SIG-M5 treated with dmso at 0.1 percent for 504 hours (cell line): ENCODE results near the gene POLE.

Source experiments
- DNase-seq: peaks from one replicate; lab custom pipeline; 2025; ENCODE audit not compliant: unreplicated experiment; lab: John Stamatoyannopoulos, UW

Gene POLE

DNA sequence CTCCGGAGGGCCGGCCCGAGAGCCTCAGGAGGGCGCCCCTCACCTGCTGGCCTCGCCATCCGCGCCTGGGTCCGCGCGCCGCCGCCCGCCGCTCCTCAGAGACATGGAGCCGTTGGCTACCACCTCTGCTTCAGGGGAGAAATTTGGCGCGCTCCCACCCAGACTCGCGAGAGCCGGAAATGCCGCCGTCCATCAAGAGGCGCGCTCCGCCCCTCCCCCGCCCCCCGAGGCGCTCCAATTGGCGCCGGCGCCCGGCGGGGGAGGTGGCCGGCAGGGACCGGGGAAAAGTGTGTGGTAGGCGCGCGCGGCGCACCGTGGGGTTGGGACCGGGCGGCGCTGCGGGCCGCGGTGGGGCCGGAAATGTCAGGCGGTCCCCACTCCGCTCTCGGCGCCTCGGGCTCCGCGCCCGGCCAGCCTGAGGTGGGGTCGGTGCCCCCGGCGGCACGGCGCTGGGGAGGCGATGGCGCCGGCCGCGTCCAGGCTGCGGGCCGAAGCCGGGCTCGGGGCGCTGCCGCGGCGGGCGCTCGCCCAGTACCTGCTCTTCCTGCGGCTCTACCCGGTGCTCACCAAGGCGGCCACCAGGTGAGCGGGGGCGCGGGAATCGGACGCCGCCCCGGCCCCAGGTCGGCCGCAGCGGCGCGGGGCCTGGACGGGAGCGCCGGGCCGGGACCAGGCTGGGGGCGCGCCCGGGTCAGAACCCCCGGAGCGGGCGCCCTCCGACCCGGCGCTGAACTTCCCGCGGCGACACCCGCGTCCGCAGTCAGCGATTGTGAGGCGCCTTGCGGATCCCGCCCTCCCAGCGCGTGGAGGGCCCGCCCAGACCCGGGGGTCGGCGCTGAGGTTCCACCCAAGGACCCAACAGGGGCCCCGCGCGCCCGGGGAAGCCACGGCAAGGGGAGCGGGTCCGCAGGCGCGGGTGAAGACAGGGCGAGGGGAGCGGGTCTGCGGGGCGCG lies at the start of gene POLE, which contains the start of gene PXMP2:
POLE (minus strand) TSS at position 132 of the 954 bp plus-strand sequence; CDS start at position 105, 27 bp downstream.
PXMP2 (plus strand) TSS at position 377 of the 954 bp plus-strand sequence; CDS start at position 461, 84 bp downstream.
- peak; percentile 94 for DNase-seq

DNA sequence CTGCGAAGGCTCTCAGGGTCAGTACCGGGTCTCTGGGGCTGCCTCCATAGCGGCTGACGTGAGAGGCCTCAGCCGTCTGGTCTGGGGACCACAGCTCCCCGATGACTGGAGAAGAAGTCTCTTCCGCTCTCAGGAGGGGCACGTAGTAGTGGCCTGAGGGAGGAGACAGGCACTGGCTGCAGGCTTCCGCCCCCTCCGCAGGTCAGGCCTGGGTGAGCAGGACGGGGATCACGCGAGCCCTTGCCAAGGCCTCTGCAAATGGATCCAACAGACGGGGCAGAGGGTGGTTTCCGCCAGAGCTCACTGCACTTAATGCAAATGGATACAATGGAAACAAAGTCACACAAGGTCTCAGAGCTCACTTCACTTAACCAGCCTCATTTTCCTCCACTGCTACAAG lies 49.8 kb upstream of the POLE start:
- no peak for DNase-seq

DNA sequence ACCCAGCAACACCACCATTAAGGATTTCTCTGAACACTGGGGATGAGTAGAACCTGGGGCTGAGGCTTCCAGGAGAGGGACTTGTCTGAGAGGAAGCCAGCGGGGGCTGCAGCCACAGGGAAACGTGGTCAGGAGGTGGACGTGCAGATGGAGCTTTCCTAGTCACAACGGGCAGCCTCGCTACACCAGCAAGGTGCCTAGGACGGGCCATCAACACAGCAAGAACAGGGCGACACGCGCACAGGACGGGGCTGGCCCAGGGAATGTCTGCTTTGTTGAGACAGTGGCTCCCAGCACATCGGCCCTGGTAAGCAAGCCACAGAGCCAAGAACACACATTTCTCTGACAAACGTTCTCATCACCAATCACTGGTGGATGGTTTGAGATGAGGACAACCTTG lies 49.2 kb upstream of the POLE start:
- DNase-seq = no peak

- no peak for DNase-seq
These were observed 48.4 kb upstream of the POLE start for GRCh38 chr12:132735496-132735895.

DNA sequence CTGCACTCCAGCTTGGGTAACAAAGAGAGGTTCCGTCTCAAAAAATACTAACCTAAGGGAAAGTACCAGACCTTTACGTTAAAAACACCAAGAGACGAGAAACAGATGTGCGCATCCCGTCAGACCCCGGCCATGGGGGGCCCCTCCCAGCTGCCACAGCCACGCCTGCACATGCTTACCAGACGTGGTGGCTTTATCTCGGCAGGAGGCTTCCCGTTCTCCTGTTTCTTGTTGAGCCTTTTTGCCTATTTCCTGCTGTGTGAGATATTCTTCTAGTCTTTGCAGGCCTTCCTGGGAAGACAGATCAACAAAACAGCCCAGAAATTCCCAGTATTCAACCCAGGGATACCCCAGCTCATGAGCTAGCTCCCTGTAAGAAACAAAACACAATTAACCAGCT lies 47.1 kb upstream of the POLE start:
- DNase-seq = no peak

DNA sequence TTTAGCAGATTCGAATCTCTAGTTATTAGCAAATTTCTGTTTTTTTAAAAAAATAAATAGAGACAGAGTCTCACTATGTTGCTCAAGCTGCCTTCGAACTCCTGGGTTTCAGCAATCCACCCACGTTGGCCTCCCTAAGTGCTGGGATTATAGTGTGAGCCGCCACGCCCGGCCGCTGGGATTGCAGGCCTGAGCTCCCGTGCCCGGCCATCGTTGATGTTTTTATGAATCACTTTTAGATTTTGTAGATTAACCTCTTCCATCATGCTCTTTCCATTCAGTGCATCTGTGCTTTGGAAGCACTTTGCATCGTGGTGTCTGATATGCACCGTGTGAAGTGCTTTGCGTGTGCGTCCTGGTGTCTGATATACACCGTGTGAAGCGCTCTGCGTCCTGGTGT lies 44.4 kb upstream of the POLE start:
- no peak for DNase-seq

DNA sequence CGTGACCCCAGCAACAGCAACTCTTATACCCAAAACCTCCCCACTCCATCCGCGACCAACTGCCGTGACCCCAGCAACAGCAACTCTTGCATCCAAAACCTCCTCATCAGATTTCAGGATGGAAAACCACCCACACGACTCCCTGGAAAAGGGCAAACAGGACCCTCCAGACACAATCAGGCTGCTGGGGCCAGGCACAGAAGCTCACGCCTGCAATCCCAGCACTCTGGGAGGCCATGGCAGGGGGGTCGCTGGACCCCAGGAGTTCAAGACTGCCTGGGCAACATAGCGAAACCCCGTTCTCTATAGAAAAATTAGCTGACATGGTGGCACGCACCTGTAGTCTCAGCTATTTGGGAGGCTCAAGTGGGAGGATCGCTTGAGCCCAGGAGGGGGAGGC lies 43.2 kb upstream of the POLE start:
- no peak for DNase-seq

GRCh38 chr12:132729541-132730320 lies 42.6 kb upstream of the POLE start:
- DNase-seq = no peak

GRCh38 chr12:132728502-132728901 lies 41.4 kb upstream of the POLE start:
- no peak for DNase-seq

DNA sequence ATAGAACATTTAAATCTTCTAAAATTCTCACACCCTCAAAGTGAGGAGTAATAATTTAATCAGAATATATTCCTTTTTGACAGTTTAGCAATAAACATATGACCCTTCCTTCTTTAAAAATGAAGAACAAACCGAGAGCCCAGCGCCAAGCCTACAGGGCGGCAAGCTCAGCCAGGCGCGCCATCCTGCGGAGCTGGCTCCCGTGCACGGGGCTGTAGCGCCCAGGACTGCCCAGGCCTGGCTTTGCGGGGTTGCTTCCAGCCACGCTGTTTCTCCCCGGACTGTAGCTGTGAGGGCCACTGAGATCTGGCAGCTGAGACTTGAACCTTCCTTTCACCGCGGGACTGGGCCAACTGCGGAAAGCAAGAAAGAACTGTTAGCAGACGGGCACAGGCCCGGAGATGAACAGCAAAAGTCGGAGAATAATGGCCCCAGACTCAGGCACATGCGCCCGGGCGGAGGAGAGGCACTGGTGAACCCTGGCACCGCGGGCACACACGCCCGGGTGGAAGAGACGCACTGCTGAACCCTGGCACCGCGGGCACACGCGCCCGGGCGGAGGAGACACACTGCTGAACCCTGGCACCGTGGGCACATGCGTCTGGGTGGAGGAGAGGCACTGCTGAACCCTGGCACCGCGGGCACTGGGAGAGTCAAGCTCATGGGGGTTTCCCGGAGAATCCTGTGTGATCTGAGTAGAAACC lies 40.1 kb upstream of the POLE start:
- no peak for DNase-seq

- no peak for DNase-seq
These were observed 39.2 kb upstream of the POLE start for GRCh38 chr12:132726386-132726785.

- no peak for DNase-seq
These were observed 37.5 kb upstream of the POLE start for GRCh38 chr12:132724506-132725241.

- no peak for DNase-seq
These were observed 36.6 kb upstream of the POLE start for GRCh38 chr12:132723764-132724140.

- DNase-seq = no peak
These were observed 36.0 kb upstream of the POLE start for GRCh38 chr12:132723015-132723763.

- no peak for DNase-seq
These were observed 33.6 kb upstream of the POLE start for GRCh38 chr12:132720606-132721345.

GRCh38 chr12:132719954-132720324 lies 32.8 kb upstream of the POLE start:
- no peak for DNase-seq

DNA sequence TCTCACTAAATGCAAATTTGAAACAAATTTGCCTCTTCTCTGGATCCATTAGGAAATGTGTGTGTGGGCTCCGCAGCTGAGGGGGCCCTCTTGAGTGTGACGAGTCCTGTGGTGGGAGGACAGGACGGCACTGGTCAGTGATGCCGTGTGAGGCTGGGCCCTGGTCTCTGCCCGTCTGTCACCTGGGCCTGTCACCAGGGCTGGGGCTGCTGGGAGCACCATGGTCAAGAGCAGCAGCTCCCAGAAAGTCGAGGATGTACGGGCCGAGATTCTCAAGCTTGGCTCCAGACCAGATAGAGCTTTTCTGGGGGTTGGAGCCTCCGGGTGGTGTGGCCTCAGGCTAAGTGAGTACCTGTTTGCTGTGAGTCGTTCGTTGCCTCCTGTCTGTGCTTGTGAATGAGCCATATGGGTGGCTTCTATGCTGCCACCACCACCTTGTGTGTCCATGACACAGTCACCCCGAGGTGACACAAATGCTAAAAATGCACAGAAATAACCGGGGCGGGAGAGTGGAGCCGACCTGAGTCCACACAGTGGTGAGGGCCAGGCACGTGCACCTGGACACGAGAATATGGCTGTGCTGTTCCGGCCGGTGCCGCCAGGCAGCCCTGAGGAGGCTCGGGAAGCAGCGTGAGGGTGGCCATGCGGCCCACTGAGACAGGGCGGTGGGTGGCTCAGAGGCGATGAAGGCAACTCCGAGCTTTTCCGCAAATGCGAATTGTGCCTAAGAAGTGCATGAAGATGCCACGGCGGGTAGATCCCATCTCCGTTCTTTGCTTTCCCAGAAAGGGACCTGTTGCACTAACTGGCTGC lies 32.2 kb upstream of the POLE start:
- no peak for DNase-seq

GRCh38 chr12:132718644-132719043 lies 31.5 kb upstream of the POLE start:
- DNase-seq = no peak
